BJ (cell line): ENCODE measurements around the gene PTP4A1. TPM values are rescaled to one million over a fixed set of nuclear protein-coding genes. Genes with fewer than 3 reads are reported as not detected.
"Not testable (repeated sequence)": the region's sequence is repeated elsewhere in the genome, so short reads cannot be mapped to it uniquely, and the experiment has no call there.

ENCODE experiments used
- CTCF ChIA-PET: fragments of 350-600 bp; formaldehyde crosslinking; extraction: SDS; loops from one replicate; lab custom pipeline; 2021; ENCODE audit warnings: antibody characterized with exemption, inconsistent platforms; lab: Yijun Ruan, JAX
- POLR2A ChIA-PET: fragments of 300-600 bp; sonication (Branson Sonifier 250); formaldehyde crosslinking; extraction: SDS; loops from one replicate; lab custom pipeline; 2021; ENCODE audit warnings: antibody characterized with exemption; lab: Charles Lee
- DNase-seq: peaks from one replicate; pipeline ENCODE4 v3.0.0-alpha.2; 2011; ENCODE audit warnings: low read depth
- H3K27me3 ChIP-seq: 2 replicates; pipeline ENCODE4 v1.6.0; 2011; ENCODE audit warnings: low read length; ENCODE audit not compliant: control insufficient read depth, insufficient read depth
- H3K36me3 ChIP-seq: 2 replicates; pipeline ENCODE4 v1.5.1; 2011; ENCODE audit warnings: low read length; ENCODE audit not compliant: control insufficient read depth, insufficient read depth
- H3K4me3 ChIP-seq: 2 replicates; pipeline ENCODE4 v1.5.1; 2011; ENCODE audit warnings: low read depth, mild to moderate bottlenecking, control low read depth, low read length
- CTCF ChIP-seq: IDR thresholded peaks from 2 replicates; pipeline ENCODE4 v1.5.1; 2011; ENCODE audit warnings: low read depth, mild to moderate bottlenecking, control low read depth, inconsistent platforms, low read length, moderate library complexity; ENCODE audit not compliant: insufficient read depth
- polyA plus RNA-seq: library from polyadenylated mRNA; depleted of rRNA; stranded (reverse); fragments of >200 nt; gene quantifications from 2 replicates; pipeline ENCODE4 v1.2.3, GENCODE V29; 2011

The PTP4A1 gene
- polyA plus RNA-seq, 1 experiment = 4.4 TPM

GRCh38 chr6:63584566-63584965 lies 12.3 kb downstream of the PTP4A1 start:
- no peak for TF ChIP-seq CTCF
- CTCF ChIA-PET = interaction anchor here (0.9 to 1.7 kb wide), 2 partner anchors 14 to 218 kb away, joined by 4 to 8 read pairs; no protein-coding TSS in a partner anchor
- Histone ChIP-seq H3K27me3 (no peaks in the 10 kb centered on the region), H3K4me3 (no peak overlapping the region), H3K36me3 (peaks cover 4% of the 10 kb centered on the region)
- DNase-seq = no peak
- POLR2A ChIA-PET = no interaction called here

GRCh38 chr6:63585652-63586051 lies 13.4 kb downstream of the PTP4A1 start:
- H3K4me3 ChIP-seq, DNase-seq, H3K36me3 ChIP-seq, POLR2A ChIA-PET, H3K27me3 ChIP-seq: not testable (repeated sequence)
- CTCF ChIA-PET = interaction anchor here (1.3 kb wide), 1 partner anchor 12 kb away, joined by 4 read pairs; no protein-coding TSS in a partner anchor

- Histone ChIP-seq H3K36me3 (no peaks in the 10 kb centered on the region), H3K27me3 (no peaks in the 10 kb centered on the region), H3K4me3 (no peak overlapping the region)
- no peak for TF ChIP-seq CTCF
- POLR2A ChIA-PET = no interaction called here
- no peak for DNase-seq
- CTCF ChIA-PET = no interaction called here
Measured at GRCh38 chr6:63589952-63590411, 17.7 kb downstream of the PTP4A1 start.

- POLR2A ChIA-PET = interaction anchor here (0.6 kb wide), 1 partner anchor 251 kb away, joined by 3 read pairs; no protein-coding TSS in a partner anchor
- CTCF ChIA-PET = interaction anchor here (0.8 to 1.6 kb wide), 3 partner anchors 19 to 171 kb away, joined by 3 to 4 read pairs (median 3); no protein-coding TSS in a partner anchor
- no peaks in the 10 kb centered on the region for H3K36me3 ChIP-seq
- H3K4me3 ChIP-seq = no peak overlapping the region
- no peak for TF ChIP-seq CTCF
- DNase-seq = no peak
- no peaks in the 10 kb centered on the region for H3K27me3 ChIP-seq
Measured at GRCh38 chr6:63592886-63593285, 20.6 kb downstream of the PTP4A1 start.

GRCh38 chr6:63597141-63598048 lies 25.1 kb downstream of the PTP4A1 start:
- Histone ChIP-seq H3K4me3 (no peak overlapping the region; the same call in 1 of the 2 replicates), H3K36me3 (no peaks in the 10 kb centered on the region), H3K27me3 (no peaks in the 10 kb centered on the region)
- CTCF ChIA-PET = interaction anchor here (0.9 to 3.1 kb wide), 22 partner anchors 9 to 285 kb away, joined by 3 to 34 read pairs (median 5); partner anchors contain the start of gene PHF3
- no peak for TF ChIP-seq CTCF
- no peak for DNase-seq
- POLR2A ChIA-PET = no interaction called here
